Dedifferentiated amniotic fluid mesenchymal stem cell (primary cell): ENCODE measurements around the gene PET117.
"Not testable (repeated sequence)": the region's sequence is repeated elsewhere in the genome, so short reads cannot be mapped to it uniquely, and the experiment has no call there.

Experiments used
- DNase-seq: peaks from one replicate; pipeline ENCODE4 v3.0.0-alpha.2; 2016; ENCODE audit errors: extremely low spot score

The PET117 gene, protein sequence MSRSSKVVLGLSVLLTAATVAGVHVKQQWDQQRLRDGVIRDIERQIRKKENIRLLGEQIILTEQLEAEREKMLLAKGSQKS

DNA sequence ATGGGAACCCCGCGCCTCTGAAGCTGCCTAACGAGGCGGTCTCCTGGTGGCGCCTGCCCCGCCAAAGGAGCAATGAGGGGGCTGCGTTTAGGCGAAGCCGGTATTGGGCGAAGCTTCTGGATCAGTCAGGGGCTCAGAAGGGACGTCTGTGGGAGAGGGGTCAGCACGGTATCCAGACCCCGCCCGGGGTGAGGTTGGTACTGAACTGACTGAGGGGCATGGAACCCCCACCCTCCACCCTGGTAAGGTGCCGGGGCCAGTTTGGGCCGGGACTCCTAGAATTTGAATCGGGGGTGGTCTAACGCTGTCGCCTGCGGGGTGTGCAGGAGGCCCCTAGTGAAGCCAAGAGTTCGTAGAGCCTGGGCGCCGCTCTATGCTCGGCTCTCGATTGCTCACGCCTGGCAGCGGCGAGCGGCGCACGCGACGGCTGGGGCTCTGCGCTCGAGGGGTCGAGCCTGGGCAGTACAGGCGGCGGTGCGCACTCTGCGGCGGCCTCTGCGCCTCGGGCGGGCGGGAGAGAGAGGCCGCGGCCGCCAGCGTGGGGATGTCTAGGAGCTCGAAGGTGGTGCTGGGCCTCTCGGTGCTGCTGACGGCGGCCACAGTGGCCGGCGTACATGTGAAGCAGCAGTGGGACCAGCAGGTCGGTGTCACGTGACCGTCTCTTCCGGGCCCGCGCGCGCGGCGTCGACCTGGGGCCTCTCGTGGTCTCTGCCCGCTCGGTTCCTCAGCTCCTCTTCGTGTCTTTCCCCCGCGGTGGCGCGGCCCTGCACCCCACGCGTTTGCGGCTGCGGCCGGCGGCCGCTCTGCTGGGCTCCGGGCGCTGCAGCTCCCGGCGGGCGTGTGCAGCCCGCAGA lies at the start of gene PET117, which contains the start of gene KAT14:
Gene PET117, plus strand, starts transcription at position 452 of the 854 bp plus-strand sequence. Its CDS starts 93 bp downstream, at position 545.
Gene KAT14, plus strand, starts transcription at position 452 of the 854 bp plus-strand sequence. CDS start 4,798 bp downstream, outside the sequence.
- peak; percentile 86 for DNase-seq

DNA sequence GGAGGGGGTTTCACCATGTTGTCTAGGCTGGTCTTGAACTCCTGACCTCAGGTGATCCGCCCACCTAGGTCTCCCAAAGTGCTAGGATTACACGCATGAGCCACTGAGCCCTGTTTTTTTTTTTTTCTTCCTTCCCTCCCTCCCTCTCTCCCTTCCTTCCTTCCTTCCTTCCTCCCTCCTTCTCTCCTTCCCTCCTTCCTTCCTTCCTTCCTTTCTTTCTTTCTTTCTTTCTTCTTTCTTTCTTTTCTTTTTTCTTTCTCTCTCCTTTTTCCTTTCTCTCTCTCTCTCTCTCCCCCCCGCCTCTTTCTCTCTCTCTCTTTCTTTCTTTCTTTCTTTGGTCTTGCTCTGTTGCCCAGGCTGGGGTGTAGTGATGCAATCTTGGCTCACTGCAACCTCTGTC lies 49.4 kb upstream of the PET117 start:
- not testable (repeated sequence) for DNase-seq

DNA sequence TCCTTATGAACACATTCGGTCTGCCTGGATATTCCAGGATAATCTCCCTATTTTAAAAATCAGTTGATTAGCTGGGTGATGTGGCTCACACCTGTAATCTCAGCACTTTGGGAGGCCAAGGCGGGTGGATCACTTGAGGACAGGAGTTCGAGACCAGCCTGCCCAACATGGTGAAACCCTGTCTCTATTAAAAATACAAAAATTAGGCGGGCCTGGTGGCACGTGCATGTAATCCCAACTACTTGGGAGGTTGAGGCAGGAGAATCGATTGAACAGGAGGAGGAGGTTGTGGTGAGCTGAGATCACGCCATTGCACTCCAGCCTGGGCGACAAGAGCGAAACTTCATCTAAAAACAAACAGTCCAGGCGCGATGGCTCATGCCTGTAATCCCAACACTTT lies 48.8 kb upstream of the PET117 start:
- not testable (repeated sequence) for DNase-seq

DNA sequence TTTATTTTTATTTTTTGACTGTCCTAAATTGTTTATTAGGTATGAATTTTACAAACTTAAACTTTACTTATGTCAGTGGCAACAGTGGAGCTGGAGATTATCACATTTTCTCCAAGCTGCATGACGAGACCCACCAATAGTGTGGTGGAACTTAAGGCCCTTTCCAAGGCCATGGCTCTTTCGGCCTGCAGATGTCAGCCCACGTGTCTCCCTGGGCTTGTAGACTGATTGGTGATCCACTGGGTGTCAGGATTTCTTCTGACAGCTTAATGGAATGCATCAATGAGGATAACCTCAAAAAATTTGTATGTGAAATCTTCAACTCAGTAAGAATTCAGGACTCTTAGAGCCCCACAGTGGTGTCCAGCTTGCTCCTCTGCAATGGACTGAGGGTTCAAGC lies 47.6 kb upstream of the PET117 start:
- no peak for DNase-seq

DNA sequence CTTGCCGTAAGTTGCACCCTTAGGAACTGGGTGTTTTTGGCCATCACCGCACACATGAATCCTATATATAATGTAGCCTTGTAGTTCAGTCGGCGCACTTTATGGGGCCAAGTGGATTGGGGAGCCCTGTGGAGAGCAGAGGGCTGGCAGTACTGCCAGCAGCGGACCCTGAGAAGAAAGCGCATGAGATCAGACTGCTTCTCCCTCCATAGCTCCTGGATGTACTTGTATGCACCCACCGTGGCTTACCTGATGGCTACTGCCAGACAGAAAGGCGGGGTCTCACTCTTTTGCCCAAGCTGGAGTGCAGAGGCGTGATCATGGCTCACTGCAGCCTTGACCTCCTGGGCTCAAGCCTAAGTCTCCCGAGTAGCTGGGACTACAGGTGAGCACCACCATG lies 47.2 kb upstream of the PET117 start:
- no peak for DNase-seq

DNA sequence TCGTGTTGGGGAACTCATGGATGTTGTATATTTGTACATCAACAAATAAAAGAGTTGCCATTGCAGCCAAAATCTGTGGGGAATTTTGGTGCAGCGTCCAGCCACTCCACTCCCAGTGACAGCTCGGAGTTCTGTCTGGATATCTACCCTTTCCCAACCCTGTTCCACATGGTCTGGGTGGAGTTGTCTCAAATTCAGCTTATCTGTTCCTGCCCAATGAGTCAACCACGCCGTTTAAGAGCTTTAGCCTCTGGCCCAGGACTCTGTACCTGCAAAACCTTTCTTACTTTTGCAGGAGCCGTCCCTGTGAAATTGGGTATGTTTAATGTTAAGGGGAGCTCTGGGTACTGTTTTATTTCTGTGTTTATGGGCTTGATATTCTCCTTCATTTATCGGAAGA lies 46.0 kb upstream of the PET117 start:
- no peak for DNase-seq

DNA sequence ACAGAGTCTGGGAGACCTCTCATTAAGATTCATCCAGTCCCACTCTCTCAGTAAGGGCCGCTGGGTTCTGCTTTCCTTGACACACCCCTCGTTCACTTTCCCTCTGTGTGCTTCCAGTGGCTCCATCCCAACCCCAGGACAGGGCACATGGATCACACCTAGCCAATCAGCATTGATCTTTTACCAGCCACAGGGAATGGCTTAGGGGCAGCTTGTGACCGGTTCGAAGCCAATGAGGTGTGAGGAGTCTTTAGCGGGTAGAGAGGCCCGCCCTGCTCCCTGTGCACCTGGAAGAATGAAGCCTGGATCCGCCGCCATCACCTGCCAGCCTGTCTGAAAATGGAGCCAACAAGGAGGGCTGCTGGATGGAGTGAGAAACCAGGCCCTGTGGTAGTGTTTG lies 44.8 kb upstream of the PET117 start:
- DNase-seq, result no peak

DNA sequence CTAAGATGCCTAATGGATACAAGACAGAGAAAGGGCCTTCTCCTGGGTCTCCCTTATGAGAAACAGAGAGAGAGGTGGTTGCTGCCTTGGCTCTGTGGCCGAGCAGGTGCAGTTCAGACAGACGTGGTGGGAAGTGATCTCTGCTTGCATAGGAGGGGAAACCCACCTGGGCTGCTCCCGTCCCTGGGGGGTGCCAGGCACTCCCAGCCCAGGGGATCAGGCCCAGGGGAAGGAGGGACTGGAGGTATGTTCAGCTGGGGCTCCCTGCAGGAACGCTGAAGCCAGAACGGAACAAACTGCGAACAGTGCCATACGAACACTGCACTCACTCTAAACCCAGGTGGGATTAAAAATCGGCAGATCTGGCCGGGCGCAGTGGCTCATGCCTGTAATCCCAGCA lies 44.3 kb upstream of the PET117 start:
- DNase-seq, result no peak

DNA sequence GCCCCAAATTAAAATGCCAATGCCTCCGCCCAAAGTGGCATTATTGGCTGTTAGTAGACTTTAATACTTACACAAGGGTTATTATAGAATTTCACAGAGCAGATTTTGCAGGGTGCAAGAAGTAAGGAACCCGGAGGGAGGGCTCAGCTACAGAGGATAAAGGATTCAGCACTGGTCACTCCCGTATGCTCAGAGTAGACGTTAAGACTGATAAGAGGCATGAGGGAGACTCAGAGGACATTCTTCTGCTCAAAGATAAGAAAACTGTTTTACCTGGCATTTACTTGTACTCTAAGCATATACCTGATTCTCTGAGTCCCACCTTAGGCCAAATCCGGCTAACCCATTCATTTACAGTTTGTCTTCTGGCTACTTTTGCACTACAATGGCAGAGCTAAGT lies 43.5 kb upstream of the PET117 start:
- DNase-seq, result no peak

DNA sequence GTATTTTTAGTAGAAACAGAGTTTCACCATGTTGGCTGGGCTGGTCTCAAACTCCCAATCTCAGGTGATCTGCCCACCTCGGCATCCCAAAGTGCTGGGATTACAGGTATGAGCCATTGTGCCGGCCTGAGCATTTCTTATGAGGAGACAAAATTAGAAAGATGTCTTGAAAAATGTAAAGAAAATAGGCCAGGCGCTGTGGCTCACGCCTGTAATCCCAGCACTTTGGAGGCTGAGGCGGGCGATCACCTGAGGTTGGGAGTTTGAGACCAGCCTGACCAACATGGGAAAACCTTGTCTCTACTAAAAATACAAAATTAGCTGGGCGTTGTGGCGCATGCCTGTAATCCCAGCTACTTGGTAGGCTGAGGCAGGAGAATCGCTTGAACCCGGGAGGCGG lies 37.1 kb upstream of the PET117 start:
- not testable (repeated sequence) for DNase-seq

DNA sequence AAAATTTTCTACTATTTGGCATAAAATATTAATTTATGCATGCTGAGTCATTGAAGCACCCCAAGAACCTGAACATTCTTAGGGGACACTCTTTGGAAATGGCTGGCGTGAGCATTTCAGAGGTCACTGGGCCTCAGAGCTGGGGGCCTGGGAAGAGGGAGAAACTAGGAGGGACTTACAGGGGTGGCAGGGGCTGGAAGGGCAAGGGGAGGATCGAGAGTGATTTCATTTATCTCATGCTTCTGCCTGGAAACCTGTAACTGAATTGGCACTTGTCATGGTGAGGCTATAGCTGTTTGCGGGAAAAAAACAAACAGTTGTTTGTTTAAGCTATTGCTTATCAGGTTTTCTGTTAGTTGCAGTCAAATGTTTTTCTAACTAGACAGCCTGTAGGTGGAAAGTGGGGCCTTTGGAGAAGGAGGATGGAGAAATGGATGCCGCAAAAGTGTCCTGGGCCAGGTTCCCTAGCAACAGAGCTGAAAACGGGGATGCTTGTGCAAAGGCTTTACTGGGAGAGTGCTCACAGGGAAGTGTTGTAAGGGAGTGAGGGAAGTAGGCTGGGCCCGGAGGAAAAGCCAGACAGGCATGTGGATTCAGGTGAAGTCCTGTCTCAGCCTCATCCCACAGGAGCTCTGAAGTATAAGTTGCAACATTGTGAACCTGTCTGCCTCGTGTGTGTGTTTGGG lies 36.4 kb upstream of the PET117 start:
- no peak for DNase-seq

DNA sequence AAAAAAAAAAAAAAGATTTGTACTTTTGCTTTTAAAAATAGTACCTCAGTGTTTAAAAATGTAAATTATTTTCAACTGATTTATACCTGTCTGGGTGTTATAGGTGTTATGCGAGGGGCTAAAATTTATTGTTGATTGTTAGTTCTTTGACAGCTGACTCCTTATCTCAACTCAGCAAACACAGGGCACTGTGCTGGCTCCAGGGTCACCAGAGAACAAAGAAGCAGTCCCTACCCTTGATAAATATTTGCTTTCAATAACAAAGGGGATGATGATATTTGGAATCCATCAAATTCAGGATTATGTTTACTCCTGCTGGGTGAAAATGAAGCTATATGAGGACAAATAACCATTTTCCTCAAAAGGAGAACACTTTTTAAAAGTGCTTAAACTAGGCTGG lies 34.2 kb upstream of the PET117 start:
- no peak for DNase-seq

DNA sequence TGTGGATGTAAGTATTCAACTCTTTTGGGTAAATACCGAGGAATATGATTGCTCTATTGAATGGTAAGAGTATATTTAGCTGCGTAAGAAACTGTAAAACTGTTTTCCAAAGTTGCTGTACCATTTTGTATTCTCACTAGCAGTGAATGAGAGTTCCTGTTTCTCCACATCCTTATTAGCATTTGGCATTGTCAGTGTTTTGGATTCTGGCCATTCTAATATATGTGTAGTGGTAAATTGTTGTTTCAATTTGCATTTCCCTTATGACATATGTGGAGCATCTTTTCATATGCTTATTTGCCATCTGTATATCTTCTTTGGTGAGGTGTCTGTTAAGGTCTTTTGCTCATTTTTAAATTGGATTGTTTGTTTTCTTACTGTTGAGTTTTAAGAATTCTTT lies 29.3 kb upstream of the PET117 start:
- no peak for DNase-seq

DNA sequence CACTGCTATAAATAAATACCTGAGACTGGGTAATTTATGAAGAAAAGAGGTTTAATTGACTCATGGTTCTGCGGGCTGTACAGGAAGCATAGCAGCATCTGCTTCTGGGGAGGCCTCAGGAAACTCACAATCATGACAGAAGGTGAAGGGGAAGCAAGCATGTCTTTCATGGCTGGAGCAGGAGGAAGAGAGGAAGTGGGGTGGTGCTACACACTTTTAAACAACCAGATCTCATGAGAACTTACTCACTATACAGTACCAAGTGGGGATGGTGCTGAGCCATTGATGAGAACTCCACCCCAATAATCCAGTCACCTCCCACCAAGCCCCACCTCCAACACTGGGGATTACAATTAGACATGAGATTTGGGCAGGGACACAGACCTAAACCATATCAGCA lies 9.1 kb upstream of the PET117 start:
- DNase-seq, result not testable (repeated sequence)

DNA sequence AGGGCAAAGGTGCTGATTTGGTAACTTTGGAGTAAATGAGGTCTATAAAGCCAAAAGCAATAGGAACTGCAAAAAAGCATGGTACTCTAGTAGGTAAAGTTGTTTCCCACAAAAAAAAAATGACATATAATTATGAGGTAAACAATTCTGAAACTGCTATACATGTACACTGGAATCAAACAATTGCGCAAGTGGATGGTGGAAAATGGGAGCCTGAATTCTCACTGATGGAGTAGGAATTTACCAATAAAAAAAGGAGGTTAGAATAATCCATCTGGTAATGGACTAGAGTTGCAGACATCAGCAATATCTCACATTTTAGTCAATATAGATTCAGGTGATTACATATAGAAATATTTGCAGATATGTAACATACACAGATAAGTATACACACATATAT lies 5.0 kb upstream of the PET117 start:
- no peak for DNase-seq

DNA sequence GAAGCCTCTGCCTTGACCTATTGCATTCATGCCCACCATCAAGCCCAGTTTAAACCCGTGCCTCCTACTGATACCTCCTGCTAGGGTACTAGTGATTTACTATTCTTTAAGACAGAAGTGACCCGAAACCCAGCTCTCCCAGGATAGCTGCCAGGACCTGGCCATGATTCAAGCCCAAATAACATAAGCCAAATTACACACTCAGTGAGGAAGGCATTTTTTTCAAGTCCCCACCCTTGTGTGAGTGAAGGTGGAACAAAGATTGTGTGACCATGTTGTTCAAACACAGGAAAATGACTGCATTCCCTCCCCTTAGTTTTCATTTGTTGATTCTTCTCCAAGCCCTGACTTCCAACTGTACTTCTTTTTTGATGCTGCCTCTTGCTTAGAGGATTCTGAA lies 3.7 kb upstream of the PET117 start:
- DNase-seq, result no peak

DNA sequence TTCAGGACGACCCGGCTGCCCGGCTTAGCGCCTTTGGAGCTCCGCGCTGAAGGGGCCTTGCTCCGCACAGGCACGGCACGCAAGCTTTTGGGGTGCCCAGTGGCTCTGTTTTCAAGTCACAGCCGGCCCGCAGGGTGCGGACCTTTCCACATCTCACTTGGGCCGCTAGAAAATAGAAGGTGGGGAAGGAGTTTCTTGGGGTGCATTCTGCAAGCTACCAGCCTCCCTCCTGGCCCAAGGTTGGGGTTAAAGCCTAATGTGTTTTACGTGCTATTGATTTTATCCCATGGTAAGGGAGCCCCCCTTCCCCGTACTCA lies 561 bp downstream of the PET117 start:
- no peak for DNase-seq

DNA sequence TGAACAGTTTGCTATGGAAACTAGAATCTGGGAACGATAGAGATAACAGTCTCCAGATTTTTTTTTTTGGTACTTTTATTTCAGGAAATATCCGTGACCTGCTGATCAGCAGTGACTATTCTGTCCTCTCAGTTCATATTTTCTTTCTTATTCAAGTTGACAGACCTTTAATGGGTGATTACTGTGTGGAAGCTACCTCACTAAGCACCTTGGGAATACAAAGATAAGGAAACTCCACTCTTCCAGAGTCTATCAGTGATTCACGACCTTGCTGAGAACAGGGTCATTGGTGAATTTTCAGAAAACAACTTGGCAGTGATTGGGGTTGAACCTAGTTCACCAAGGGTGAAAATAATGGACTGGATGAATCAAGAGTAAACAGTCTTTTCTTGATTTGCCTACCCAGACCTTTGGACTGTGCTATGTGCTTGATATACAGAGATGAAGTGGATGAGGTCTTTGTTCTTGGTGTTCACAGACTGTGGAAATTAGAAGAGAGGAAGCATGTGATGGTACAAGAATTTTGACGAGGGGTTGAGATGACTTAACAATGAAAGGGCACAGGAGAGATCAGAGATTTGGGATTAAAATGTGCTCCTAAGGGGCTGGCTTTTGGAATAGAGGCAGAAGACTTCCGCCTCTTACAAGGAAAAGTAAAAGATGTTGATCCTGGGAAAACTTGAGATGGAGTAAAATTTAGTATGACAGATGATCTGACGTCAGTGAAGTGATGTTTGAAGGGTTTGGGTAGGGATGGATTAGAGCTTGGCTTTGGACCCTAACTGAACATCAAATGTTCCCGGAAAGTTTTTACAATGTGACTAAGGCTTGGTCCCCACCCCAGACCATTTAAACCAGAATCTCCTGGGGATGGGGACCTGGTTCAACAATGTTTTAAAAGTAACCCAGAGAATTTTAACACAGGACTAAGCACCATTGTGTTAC lies 1.2 kb downstream of the PET117 start:
- DNase-seq, result no peak

DNA sequence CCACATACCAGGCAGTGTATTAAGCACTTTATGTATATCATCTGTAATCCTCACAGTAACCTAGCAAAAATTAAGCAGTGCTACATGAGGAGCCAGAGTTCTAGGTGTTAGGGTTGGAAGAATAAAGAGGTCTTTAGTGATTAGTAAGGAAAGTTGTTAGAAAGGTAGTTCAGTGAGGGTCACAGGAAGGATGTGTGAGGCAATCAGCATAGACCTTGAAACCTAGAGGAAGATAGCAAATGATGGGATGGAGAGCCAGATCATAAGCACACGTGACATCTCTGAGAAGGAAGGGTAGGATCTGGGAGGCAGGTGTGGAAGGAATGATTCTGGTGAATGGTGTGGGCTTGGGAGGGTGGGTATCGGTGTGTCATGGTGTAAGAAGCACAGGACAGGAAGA lies 2.2 kb downstream of the PET117 start:
- DNase-seq, result no peak

DNA sequence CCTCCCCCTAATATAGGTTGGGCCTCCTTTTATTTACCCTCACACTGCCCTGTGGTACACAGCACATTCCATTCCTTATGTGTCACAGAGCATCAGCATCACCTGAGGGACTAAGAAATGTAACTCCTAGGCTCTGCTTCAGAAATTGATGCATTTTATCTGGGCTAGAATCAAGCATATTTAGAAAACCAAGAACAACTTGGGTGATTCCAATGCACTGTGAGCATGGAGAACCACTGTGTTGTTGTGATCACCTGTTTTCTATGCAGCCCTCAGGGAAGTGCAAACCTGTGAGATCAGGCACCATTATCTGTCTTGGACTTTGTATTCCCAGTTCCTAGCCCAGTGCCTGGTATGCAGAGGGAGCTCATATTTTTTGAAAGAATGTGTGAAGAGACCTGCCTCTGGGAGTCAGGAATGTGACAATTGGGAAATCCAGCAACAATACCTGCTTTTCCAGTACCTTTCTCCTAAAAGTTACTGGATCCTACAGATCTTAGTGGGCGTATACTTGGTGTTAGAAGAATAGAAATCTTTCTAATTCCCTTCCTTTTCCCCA lies 7.0 kb downstream of the PET117 start:
- no peak for DNase-seq

DNA sequence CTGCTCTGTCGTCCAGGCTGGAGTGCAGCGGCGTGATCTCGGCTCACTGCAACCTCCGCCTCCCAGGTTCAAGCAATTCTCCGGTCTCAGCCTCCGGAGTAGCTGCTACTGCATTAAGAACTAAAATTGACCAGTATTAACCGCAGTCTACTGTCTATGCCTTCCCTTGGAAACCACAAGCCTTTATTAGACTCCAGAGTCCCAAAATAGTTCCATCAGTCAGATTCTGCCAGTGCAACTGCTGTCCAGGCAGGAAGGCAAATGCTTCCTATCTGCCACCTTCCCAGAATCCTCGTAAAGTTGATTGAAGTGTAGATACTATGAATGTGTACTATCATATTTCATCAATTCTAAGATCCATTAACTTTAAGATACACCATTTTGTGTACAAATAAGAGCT lies 16.7 kb downstream of the PET117 start:
- DNase-seq, result no peak

DNA sequence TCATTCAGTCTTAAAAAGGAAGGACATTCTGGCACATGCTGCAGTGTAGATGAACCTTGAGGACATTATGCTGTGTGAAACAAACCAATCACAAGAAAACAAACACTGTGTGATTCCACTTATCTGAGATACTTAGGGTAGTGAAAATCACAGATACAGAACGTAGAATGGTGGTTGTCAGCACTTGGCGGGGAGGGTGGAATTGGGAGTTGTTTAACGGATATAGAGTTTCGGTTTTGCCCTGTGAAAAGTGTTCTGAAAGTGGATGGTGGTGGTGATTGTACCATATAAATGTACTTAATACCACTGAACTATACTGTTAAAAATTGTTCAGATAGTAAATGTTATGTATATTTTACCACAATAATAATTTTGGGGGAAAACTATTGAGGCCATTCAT lies 18.4 kb downstream of the PET117 start:
- DNase-seq, result no peak
